CD1c-positive myeloid dendritic cell (primary cell): ENCODE measurements around the gene SLAMF9.

Experiments used
- DNase-seq: peaks from one replicate; pipeline ENCODE4 v3.0.0-alpha.2; 2016; ENCODE audit errors: extremely low spot score

SLAMF9 gene

DNA sequence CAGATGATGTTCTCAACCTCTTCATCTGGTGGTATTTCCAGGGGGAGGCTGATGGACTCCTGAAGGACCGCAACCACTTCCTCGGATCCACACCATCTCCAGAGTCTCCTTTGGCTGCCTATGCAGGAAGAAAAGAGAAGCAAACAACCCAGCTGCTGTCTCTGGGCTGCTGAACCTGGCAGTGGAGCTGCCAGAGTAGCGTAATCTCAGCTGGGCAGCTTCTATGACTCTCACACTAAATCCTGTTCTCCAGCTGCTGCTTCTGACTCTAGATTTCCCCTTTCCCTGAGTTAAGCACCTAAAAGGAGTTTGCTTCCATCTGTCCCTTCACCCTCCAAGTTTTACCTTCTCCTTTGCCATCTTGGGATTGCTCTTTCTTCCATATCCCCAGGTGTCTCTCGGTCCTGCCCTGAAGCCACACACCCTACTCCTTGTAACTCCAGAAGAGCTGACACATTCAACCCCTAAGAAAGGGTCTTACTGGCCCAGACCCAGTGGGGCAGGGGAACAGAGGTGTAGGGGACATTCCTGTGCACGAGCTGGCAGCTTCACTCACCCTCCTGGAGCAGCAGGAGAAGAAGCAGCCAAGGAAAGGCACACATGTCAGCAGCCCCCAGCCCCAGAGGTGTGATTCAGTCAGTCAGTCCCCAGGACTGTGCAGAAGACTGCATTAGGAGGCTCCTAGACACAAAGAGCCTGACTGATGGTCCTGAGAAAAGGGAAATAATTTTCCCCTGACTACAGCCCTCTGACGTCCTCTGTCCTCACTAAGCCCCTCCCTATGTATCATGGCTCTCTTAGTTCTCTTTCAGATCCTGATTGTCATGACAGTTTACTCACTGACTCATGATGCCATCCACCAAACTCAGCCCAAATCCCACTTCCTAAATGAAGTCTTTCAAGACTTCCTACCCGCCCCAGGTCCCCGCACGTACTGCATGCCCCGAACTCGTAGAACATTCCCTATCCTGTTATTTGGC is at the start of gene SLAMF9:
TSS of gene SLAMF9 (minus strand) at position 702 of the 980 bp plus-strand sequence. CDS start at position 602, 100 bp downstream.
- DNase-seq = peak; percentile 91

DNA sequence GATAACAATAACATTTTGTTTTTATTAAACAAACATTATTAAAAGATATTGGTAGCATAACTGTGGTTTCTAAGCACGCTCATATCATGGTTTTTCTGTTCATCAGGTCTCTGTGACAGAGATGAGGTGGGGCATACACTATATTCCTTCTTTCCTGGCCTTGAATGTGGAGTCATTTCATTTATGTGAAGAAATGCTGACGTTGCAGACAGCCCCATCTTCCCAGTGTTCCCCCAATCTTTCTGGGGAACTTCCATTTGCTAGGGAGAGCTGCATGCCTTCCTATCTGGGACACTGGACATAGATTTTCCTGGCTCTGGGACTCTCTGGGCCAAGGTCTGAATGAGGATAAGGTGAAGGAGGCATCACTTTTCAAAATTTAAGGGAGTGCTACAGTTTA is 47.4 kb upstream of the SLAMF9 start:
- no peak for DNase-seq

DNA sequence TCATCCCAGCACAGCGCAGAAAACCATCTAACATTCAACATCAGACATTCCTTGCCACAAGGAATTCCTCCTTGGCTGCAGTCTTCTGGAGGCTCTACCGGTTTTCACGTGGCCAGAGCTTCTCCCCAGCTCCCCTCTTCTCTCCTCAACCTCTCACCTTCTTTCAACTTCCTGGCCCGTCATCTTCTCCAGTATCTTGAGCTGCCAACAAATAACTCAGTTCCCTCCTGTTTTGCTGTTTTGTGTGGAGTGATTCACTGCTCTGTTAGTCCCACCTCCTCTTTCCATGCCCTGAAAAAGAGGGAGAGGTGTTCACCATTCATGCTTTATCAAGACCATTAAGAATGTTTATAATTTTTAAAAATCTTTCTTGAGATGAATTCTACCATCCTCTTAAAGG is 45.2 kb upstream of the SLAMF9 start:
- DNase-seq = no peak

DNA sequence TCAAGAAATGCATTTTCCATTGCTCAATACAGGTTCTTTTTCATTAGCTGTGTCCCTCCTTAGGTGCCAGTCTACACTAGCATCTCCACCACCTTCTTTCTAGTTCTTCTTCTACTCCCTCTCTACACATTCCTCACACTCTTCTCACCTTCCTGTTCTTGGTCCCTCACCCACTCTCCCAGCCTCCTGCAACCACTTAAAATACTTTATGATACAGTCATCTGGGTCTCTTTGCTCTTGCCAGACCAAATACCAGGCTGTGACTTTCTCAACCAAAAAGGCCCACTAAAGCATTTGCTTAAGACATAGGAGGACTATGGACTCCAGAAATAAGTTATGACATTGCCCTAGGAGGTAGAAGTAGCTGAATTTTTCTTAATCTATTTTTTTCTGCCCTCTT is 42.6 kb upstream of the SLAMF9 start:
- DNase-seq = no peak

DNA sequence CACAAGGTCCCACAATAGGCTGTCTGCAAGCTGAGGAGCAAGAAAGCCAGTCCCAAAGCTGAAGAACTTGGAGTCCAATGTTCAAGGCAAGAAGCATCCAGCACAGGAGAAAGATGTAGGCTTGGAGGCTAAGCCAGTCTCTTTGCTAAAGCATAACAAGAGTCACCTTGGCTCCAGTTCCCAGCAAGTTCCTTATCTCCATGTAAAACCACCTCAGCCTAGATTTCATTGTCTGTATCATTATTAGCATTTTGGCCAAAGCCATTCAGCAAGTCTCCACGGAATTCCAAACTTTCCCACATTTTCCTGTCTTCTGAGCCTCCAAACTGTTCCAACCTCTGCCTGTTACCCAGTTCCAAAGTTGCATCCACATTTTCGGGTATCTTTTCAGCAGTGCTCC is 40.9 kb upstream of the SLAMF9 start:
- no peak for DNase-seq

DNA sequence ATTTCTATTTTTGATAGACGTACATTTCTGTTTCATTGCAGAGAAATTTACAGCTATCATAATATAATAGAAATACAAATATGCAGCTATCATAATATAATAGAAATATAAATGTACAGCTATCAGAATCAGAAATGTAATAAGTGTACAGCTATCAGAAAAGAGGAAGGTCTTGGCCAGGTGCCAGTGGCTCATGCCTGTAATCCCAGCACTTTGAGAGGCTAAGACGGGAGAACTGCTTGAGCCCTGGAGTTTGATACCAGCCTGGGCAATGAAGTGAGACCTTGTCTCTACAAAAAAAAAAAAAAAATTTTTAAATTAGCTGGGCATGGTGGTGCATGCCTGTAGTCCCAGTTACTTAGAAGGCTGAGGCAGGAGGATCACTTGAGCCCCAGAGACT is 39.9 kb upstream of the SLAMF9 start:
- DNase-seq = no peak

DNA sequence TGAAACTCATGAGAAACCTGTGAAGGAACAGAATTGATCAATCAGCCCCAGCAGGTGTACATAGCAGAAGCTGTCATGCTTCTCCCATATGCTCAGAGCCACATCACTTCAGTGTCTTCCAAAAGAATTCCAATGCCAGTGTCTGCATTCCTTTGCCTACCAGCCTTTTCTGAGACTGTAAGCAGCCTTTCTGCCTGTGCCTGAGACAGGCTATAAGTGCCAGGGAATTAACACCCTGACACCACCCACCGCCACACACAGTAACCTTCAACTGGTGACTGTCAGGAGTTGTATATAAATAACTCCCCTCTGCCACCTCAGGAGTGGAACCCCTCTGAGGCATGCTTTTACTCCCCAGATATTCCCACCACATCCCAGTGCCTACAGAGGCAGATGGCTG is 38.1 kb upstream of the SLAMF9 start:
- DNase-seq = no peak

DNA sequence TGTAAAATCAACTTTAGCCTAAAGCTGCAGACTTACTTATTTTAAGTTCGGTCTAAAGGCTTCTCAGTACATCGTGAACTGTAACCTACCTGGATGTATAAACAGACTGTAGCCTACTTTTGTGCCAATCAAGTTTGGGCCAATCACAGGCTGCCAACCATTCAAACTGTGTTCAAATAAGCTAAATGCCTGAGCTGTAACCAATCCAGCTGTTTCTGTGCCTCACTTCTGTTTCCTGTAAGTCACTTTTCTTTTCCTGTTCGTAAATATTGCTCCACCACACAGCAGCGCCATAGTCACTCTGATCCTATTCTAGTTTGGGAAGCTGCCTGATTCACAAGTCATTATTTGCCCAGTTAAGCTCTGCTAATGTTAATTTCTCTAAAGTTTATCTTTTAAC is 37.5 kb upstream of the SLAMF9 start:
- DNase-seq = no peak

DNA sequence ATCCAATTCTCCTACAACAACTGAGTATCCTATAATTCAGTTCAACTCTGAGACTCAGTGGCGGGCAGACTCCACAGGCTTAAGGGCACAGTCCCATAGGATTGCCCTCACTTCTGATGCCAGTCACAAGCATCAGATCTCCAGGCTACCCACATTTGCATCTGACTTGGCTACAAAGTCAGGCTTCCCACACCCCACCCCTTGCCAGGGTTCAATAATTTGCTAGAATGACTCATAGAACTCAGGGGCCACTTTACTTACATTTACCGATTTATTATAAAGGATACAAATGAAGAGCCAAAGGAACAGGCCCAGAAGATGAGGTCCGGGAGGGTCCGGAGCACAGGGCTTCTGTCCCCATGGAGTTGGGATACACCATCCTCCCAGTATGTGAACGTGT is 36.0 kb upstream of the SLAMF9 start:
- no peak for DNase-seq

DNA sequence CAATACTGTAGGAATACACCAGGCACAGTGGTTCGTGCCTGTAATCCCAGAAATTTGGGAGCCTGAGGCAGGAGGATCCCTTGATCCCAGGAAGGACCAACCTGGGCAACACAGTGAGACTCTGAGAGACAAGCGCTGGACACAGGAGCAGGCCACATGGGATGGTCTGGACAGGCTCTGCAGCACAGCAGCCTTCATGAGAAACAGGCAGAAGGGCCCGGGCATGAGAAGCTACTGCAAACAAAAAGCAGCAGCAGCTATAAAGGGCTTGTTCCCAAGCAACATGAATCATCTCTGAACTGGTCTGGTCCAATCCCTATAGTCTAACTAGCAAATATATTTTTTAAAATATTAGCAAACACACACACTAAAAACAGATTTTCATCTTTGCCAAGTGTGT is 35.5 kb upstream of the SLAMF9 start:
- no peak for DNase-seq

DNA sequence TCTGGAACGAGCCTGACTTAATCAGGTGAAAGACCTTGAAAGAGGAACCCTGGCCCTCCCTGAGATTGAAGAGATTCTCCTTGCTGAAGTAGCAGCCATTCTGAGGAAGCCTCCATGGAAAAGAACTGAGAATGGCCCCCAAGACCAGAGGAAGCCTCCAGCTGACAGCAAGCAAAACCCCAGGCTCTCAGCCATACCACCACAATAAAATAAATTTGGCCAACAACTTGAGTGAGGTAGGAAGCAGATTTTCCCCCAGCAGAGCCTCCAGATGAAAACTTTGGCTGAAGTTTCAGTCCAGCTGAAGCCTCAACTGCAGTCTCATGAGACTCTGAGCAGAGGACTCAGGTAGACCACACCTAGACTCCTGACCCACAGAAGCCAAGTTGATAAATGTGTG is 34.0 kb upstream of the SLAMF9 start:
- no peak for DNase-seq

DNA sequence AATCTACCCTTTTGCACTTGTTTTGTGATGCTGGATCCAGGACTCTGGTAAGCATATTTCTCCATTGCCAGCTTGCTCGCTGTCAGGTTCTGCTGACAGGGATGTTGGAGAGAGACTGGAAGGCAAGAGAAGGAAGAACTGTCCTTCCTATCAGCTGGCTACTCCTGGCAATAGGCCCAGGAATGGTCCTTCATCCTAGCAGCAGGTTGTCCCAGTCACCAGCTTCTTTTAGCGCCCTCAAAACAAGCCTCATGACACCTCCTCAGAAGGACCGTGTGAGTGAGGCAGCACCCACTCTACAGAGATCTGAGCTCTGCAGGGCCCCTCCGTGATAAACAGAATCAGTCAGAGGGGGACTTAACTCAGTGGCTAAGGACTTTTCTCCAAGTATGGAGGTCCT is 33.1 kb upstream of the SLAMF9 start:
- no peak for DNase-seq

DNA sequence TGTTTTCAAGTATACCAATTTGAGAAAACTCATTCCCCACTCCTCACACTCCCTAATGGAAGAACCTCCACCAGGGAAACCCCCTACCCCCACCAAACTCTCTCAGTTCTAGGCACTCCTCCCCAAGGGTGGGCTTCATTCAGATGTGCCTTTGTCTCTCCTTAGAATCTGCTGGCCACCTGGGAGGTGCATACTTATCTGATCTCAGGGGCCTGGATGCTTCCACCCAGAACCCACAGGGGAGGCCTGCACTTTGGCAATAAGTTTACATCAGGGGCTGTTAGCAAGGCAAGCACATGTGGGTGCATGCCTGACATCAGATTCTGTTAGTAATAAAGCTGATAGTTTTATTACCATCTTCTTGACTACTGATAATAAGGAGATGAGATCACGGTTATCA is 32.5 kb upstream of the SLAMF9 start:
- no peak for DNase-seq

DNA sequence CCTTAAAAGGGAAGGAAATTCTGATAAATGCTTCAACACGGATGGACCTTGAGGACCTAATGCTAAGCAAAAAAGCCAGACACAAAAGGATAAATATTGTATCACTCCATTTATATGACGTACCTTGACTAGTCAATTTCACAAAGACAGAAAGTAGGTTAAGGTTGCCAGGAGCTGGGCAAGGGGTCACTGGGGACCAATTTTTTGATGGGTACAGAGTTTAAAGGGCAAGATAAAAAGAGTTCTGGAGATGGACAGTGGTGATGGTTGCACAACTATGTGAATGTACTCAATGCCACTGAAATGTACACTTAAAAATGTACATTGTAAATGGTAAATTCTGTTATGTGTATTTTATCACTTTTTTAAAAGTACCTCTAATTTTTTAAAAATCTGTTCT is 32.1 kb upstream of the SLAMF9 start:
- DNase-seq = no peak

DNA sequence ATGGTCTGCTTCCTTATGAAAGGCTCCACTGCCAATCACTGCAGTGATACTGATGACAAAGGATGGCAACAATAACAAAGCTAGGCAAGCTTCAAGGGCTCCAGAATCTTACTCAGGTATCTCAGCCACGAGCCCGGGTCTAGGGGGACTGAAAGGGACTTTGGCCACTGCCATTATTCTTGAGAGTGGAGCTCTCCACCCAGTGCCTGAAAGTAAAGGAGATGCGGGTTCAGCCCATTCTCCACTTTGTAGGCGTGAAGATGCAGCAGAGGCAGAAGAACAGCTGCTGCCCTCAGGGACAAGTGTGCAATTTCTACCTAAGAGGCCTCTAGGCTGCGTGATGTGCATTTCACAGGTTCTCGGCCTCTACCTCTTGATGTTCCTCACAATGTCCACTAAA is 31.4 kb upstream of the SLAMF9 start:
- no peak for DNase-seq

DNA sequence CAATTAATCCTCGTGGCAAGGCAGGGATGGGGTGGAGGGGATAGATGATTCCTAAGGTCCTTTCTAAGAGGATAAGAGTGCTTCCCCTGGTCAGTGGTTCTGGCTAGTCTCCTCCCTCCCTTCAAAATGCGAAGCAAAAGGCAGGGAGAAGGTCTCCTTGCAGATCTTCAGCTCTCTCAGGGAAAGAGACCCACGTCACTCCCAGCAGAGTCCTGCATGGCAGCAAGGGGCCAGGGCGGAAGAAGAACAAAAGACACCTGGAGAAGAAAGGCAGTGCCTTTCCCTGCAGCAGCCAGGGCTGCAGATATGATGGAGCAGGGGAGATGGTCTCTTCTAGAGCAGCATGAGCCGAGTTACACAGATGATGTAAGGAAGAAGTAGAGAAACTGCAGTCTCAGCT is 29.6 kb upstream of the SLAMF9 start:
- no peak for DNase-seq

DNA sequence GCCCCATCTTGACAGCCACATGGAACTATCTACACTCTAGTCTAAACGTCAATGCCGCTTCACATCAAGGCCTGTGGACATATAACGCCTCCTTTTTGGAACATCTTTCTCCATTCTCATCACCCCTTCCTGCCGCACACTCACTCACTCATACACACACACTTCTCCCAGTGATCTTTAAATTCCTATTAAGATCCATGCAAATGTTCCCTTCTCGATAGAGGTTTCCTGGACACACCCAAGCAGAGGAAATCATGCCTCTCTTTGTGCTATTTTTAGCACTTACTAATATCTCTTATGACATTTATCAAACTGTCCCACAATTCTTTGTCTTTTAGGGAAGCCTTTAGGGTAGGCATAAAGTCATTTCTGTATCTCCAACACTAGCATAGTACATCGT is 28.2 kb upstream of the SLAMF9 start:
- no peak for DNase-seq

DNA sequence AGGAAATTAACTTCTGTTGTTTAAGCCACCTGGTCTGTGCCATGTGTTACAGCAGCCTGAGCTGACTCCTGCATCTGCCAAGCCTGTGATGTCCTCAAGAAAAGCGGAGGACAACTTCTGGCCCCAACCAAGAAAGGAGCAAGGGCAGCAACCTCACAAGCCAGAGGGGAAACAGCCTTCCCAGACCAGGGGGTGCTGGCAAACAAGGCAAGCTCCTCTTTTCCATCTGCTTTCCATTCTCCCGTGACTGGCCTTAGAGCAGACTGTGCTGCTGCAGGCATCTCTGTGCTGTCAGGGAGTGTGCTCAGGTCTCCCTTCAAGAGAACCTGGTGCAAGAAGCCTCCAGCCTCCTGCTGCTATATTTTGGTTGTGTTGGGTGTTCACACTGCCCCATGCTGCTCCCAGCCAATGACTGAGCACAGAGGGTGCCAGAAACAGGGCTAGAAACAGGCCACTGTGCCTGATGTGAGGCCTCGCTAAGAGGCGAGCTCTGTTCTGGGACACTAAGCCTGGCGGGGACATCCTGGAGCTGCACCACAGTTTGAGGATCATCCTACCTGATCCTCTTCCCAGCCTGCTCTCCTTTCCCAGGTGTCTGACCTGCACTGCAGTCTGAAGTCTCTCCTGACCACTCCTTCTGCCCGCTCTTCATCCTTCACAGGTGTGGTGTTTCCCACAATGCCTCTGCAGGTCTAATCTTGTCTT is 27.5 kb upstream of the SLAMF9 start:
- no peak for DNase-seq

DNA sequence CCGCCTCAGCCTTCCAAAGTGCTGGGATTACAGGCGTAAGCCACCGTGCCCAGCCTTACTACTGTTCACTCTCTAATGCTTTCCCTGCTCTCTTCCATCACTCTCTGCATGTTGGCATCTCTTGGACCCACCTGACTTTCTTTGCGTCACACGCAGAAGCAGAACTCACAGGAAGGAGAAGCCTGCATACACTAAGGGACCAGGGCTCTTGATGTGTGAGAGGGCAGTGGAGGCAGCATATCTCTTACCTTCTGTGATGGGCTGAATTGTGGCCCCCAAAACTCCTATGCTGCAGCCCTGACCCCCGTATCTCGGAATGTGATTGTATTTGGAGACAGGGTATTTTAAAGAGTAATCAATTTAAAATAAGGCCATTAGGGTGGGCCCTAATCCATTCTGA is 26.7 kb upstream of the SLAMF9 start:
- DNase-seq = no peak

DNA sequence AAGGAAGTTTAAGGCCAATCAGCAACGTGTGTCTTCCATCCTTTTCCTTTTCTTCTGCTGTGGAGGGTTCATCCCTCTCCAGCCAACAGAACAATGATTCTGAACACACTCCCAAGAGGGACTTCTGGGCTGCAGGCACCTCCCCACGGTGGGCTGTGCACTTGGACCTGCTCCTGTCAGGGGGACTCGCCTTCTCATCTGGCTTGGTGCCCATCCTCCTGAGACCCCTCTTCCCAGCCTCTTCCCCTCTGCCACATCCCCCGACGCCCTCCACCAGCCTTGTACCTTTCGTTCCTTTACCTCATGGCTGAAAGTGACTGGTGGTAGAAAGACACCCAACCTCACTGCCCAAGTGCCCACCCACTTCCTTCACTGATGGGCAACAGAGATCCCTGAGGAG is 26.0 kb upstream of the SLAMF9 start:
- DNase-seq = no peak

DNA sequence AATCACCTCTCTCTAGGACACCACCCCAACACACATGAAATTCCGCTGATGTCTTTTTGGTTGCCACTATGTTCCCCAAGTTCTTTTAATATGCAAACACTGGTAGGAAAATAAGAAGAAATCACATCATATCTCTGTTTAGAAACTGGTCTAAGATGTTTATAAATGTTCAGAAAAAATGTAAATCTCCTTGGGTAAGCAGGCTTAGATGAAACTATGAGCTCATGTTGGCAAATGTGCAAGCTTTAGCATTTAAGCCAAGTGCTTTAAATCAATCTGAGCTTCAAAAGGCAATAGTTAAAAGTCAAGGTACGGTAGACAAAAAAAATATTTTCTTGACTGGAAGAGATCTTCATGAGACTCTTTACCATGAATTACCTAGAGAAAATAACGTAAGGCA is 25.2 kb upstream of the SLAMF9 start:
- no peak for DNase-seq

DNA sequence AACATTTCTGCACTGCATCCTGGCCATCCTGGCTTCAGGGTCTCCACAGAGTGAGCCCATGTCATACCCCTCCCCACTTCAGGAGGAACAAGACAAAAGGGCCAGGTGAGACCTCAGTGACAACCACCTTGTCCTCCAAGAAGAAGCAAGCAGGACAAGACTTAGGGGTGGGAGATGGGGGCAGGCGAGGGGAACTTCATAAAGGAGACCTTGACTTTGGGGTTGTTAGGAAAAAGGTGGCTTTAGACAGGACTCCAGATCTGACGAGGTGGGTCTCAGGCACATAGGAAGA is 24.0 kb upstream of the SLAMF9 start:
- no peak for DNase-seq

DNA sequence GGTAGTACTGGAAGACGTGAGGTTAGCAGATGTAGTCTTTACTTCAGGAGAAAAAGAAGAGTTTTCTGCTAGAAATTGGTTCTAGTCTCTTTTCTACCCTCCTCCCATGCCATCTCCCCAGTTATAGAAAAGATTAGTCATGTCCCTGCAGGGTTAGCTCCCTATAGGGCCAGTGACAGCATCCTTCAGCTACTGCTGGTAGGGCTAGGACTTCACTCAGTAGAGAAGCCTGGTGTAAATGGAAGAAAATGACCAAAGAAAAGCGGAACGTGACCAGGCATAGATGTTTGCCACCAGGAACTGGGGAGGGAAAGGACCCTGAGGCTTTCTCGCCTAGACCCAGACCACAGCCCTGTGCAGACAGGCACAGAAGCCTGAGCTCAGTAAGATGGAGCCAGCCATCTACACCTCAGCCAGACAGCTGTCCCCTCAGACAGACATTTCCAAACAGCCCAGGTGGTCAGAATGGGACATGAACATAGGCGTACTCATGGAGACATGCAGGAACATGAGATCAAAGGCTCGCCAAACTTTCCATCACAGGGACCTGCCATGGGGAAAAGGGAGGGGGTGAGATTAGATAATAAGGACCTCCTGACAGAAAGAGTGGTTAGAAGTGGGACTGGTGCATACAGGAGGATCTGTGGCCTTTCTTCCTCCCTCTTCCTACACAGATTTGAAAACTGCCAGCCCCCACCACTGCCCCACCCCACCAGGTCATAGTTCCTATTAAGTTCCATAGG is 23.5 kb upstream of the SLAMF9 start:
- no peak for DNase-seq
